ENCODE data around the gene MTPN. TPM values are rescaled to one million over a fixed set of nuclear protein-coding genes. Genes with fewer than 3 reads are reported as not detected.

MTPN gene
- total RNA-seq, 1 experiment from 2014 or later, result 98.2 TPM

GRCh38 chr7:135980012-135980551 lies 2.9 kb upstream of the MTPN start:
- H3K4me1 Mint-ChIP-seq, result peaks cover 11 to 14% of the 10 kb centered on the region in 2 experiments
- DNase-seq, result no peak
- Histone ChIP-seq H2BK12ac (ENCODE audit: insufficient read length, low read depth, low read length) (no peak overlapping the region), H3K56ac (ENCODE audit: insufficient read length, low read depth, low read length) (no peak overlapping the region), H2BK15ac (ENCODE audit: low read depth, low read length) (no peak overlapping the region), H3T11ph (ENCODE audit: low read length) (no peak overlapping the region), H2BK5ac (ENCODE audit: insufficient read length, low read length) (no peak overlapping the region), H2BK120ac (ENCODE audit: low read depth, low read length, poor library complexity, severe bottlenecking) (no peak overlapping the region), H4K20me1 (ENCODE audit: control insufficient read depth, insufficient read depth, insufficient read length) (no peaks in the 10 kb centered on the region), H3K4me1 (ENCODE audit: insufficient read depth, low read length) (no peaks in the 10 kb centered on the region; the same call in 1 of the 2 replicates), H2AK5ac (ENCODE audit: insufficient read length, low read length) (no peak overlapping the region), H3K27ac (ENCODE audit: insufficient read length, low read depth, low read length) (no peak overlapping the region), H3K4me2 (ENCODE audit: insufficient read depth, insufficient read length, low read length) (no peak overlapping the region), H2BK20ac (ENCODE audit: low read depth, low read length, poor library complexity, severe bottlenecking) (no peak overlapping the region), H3K9me3 (ENCODE audit: control insufficient read depth, low read depth, low read length) (no peaks in the 10 kb centered on the region), H3K27me3 (ENCODE audit: insufficient read depth, low read length) (no peaks in the 10 kb centered on the region), H4K8ac (replicated peaks; ENCODE audit: insufficient read length, low read depth, low read length) (no peak overlapping the region), H3K23ac (ENCODE audit: insufficient read length, low read depth, low read length) (no peak overlapping the region), H3K23me2 (ENCODE audit: insufficient read length, low read depth, low read length, poor library complexity, severe bottlenecking) (peaks cover 4% of the 10 kb centered on the region), H3K4ac (ENCODE audit: low read depth, low read length) (no peak overlapping the region), H3K9ac (ENCODE audit: extremely low read depth, insufficient read length, low read length) (no peak overlapping the region), H3K14ac (ENCODE audit: insufficient read depth, low read length) (no peak overlapping the region), H4K91ac (ENCODE audit: insufficient read length, low read depth, low read length) (no peak overlapping the region), H4K5ac (ENCODE audit: insufficient read length, low read depth, low read length) (no peak overlapping the region), H3K18ac (ENCODE audit: insufficient read length, low read depth, low read length) (no peak overlapping the region), H3K79me1 (ENCODE audit: insufficient read depth, low read depth, low read length, poor library complexity, severe bottlenecking) (no peaks in the 10 kb centered on the region), H2AFZ (ENCODE audit: low read length) (no peak overlapping the region), H3K79me2 (ENCODE audit: insufficient read depth, low read length) (peaks cover 14% of the 10 kb centered on the region)
- no peak overlapping the region for H3K27ac Mint-ChIP-seq
- 0 out of 7 replicates have a peak, but pooled peaks cover 0 to 2% (median 0%) of the 10 kb centered on the region in 3 experiments for H3K36me3 Mint-ChIP-seq (ENCODE audit: insufficient read depth in 1 of 3, low read depth in 3 of 3)
- TF ChIP-seq, protein P1, sequence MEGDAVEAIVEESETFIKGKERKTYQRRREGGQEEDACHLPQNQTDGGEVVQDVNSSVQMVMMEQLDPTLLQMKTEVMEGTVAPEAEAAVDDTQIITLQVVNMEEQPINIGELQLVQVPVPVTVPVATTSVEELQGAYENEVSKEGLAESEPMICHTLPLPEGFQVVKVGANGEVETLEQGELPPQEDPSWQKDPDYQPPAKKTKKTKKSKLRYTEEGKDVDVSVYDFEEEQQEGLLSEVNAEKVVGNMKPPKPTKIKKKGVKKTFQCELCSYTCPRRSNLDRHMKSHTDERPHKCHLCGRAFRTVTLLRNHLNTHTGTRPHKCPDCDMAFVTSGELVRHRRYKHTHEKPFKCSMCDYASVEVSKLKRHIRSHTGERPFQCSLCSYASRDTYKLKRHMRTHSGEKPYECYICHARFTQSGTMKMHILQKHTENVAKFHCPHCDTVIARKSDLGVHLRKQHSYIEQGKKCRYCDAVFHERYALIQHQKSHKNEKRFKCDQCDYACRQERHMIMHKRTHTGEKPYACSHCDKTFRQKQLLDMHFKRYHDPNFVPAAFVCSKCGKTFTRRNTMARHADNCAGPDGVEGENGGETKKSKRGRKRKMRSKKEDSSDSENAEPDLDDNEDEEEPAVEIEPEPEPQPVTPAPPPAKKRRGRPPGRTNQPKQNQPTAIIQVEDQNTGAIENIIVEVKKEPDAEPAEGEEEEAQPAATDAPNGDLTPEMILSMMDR (conservative IDR thresholded peaks at IDR 0.05), result no peak
- H3K27me3 Mint-ChIP-seq (ENCODE audit: low read depth), result no peaks in the 10 kb centered on the region; the same call in 1 of the 2 replicates
- no peak overlapping the region for H3K4me3 Mint-ChIP-seq
- peaks cover 0 to 4% of the 10 kb centered on the region in 2 experiments; a peak in 3 of 5 replicates for H3K9me3 Mint-ChIP-seq
- no CpG with 5 or more reads among the region's 2 CpGs for WGBS (ENCODE audit: extremely low coverage, insufficient read length, low lambda C conversion rate)

Data from H9 (cell line).